OCI-LY3 (cell line): ENCODE data around the gene AMMECR1L.
A peak's percentile ranks its signal among the peaks of the same experiment; 100 is the strongest.

ENCODE experiments used
- H2AFZ ChIP-seq: fragments of 200-600, 300-600 bp; shearing (Covaris generic); 2 replicates; pipeline ENCODE4 v1.6.0; 2014; ENCODE audit warnings: antibody characterized with exemption, low read depth, low read length
- H3K27ac ChIP-seq: fragments of 200-600, 300-600 bp; sonication (generic); 2 replicates; pipeline ENCODE4 v1.5.1; 2014; ENCODE audit warnings: mild to moderate bottlenecking, low read length, moderate library complexity, mixed read lengths
- H3K27me3 ChIP-seq: fragments of 200-600, 300-600 bp; sonication (generic); 2 replicates; pipeline ENCODE4 v1.6.1; 2014; ENCODE audit warnings: low read depth, low read length, mixed read lengths
- H3K36me3 ChIP-seq: fragments of 200-600, 300-600 bp; sonication (generic); replicated peaks from 2 replicates; pipeline ENCODE3; 2014; ENCODE audit warnings: low read depth, low read length, mixed read lengths
- H3K4me1 ChIP-seq: fragments of 300-600, 200-600 bp; sonication (generic); 2 replicates; pipeline ENCODE4 v1.6.1; 2014; ENCODE audit warnings: low read length, mixed read lengths
- H3K4me2 ChIP-seq: fragments of 200-600, 300-600 bp; sonication (generic); 2 replicates; pipeline ENCODE4 v1.6.1; 2014; ENCODE audit warnings: low read length, mixed read lengths
- H3K4me3 ChIP-seq: fragments of 300-600, 200-600 bp; sonication (generic); 2 replicates; pipeline ENCODE4 v1.5.1; 2014; ENCODE audit warnings: antibody characterized with exemption, mild to moderate bottlenecking, low read length, moderate library complexity
- H3K79me2 ChIP-seq: fragments of 300-600, 200-600 bp; shearing (Covaris generic); 2 replicates; pipeline ENCODE4 v1.6.1; 2014; ENCODE audit warnings: mild to moderate bottlenecking, low read length, mixed read lengths
- H3K9ac ChIP-seq: fragments of 300-600, 200-600 bp; shearing (Covaris generic); 2 replicates; pipeline ENCODE4 v1.6.0; 2014; ENCODE audit warnings: mild to moderate bottlenecking, low read length, moderate library complexity
- H3K9me3 ChIP-seq: fragments of 200-600, 300-600 bp; shearing (Covaris generic); 2 replicates; pipeline ENCODE4 v1.6.1; 2014; ENCODE audit warnings: low read length, mixed read lengths; ENCODE audit not compliant: insufficient read depth
- H4K20me1 ChIP-seq: fragments of 200-600, 300-600 bp; sonication (generic); 2 replicates; pipeline ENCODE4 v1.6.1; 2016; ENCODE audit warnings: low read length, mixed read lengths; ENCODE audit not compliant: insufficient read depth
- CTCF ChIP-seq: fragments of 200-600, 300-600 bp; sonication (generic); IDR thresholded peaks from 2 replicates; pipeline ENCODE4 v1.5.1; 2014; ENCODE audit warnings: antibody characterized with exemption, low read length, low read depth
- EZH2phosphoT487 ChIP-seq: fragments of 200-600 bp; shearing (Covaris generic); IDR thresholded peaks from 2 replicates; pipeline ENCODE4 v1.6.1; 2018; ENCODE audit warnings: antibody characterized with exemption, mixed run types, low read depth

AMMECR1L gene

DNA sequence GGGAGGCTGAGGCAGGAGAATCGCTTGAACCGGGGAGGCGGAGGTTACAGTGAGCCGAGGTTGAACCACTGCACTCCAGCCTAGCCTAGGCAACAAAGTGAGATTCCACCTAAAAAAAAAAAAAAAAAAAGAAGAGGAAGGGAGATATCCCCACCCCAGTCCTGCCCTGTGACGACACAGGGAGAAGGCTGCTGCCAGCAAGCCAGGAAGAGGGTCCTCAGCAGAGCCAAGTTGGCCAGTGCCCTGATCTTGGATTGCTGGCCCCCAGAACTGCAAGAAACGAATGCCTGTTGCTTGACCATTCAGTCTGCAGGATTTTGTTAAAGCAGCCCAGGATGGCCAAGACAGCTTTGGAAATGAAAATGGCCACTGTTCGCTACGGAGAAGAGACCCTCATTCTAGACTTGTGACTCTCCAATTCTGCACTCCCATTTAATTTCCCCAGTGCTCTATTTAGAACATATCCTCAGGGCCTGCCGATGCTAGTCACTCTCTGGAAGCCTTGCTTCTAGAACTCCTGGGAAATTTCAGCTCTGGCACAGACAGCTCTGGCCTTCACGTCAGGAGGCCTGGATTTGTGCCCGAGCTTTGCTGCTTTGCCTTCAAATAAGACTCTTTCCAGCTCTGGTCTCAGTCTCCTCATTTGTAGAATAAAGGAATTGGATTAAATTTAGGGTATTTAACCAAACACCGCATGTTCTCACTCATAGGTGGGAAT is 15.7 kb upstream of the AMMECR1L start:
- H3K9me3 ChIP-seq, result no peaks in the 10 kb centered on the region
- TF ChIP-seq EZH2phosphoT487 (no peak), CTCF (no peak)
- H3K27me3 ChIP-seq, result no peaks in the 10 kb centered on the region
- no peak overlapping the region for H3K4me2 ChIP-seq
- no peak overlapping the region for H2AFZ ChIP-seq
- H3K27ac ChIP-seq, result no peak overlapping the region
- no peaks in the 10 kb centered on the region for H3K79me2 ChIP-seq
- H3K9ac ChIP-seq, result no peak overlapping the region
- H3K4me1 ChIP-seq, result peaks cover 15% of the 10 kb centered on the region
- H4K20me1 ChIP-seq, result no peaks in the 10 kb centered on the region
- no peak overlapping the region for H3K4me3 ChIP-seq
- no peaks in the 10 kb centered on the region for H3K36me3 ChIP-seq

- no peak overlapping the region for H3K4me2 ChIP-seq
- no peaks in the 10 kb centered on the region for H3K27me3 ChIP-seq
- H2AFZ ChIP-seq, result no peak overlapping the region
- peaks cover 21% of the 10 kb centered on the region for H3K4me1 ChIP-seq
- H3K9ac ChIP-seq, result no peak overlapping the region
- no peak overlapping the region for H3K27ac ChIP-seq
- no peaks in the 10 kb centered on the region for H4K20me1 ChIP-seq
- no peaks in the 10 kb centered on the region for H3K9me3 ChIP-seq
- no peak for TF ChIP-seq CTCF
- H3K4me3 ChIP-seq, result no peak overlapping the region
- H3K79me2 ChIP-seq, result no peaks in the 10 kb centered on the region
- H3K36me3 ChIP-seq, result no peaks in the 10 kb centered on the region
These were observed 11.9 kb upstream of the AMMECR1L start for GRCh38 chr2:127897531-127898211.

DNA sequence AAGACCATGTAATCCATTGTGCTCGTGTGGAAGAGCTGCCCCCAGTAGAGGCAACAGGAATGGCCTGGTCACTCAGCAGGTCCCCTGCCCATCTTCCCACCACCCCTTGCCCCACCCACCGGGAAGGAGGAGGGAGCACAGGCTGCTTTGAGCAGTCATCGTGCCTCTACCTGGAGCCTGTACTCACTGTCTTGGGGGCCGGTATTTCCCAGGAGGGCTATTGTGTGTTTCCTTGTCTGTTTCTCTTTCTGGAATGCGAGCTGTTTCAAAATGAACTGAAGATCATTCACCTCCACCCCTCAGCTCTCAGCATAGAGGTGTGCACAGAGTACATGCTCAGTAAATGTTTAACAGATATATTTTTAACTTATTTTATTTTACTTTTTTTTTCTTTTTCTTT is 7.7 kb upstream of the AMMECR1L start:
- peak overlapping the region; percentile 98 for H2AFZ ChIP-seq
- H3K27me3 ChIP-seq, result no peaks in the 10 kb centered on the region
- H3K27ac ChIP-seq, result peak overlapping the region; percentile 90
- peaks cover 25% of the 10 kb centered on the region for H3K4me1 ChIP-seq
- peak overlapping the region; percentile 68 for H3K4me3 ChIP-seq
- no peaks in the 10 kb centered on the region for H3K79me2 ChIP-seq
- H3K9ac ChIP-seq, result peak overlapping the region; percentile 52
- no peaks in the 10 kb centered on the region for H4K20me1 ChIP-seq
- no peaks in the 10 kb centered on the region for H3K9me3 ChIP-seq
- no peaks in the 10 kb centered on the region for H3K36me3 ChIP-seq
- TF ChIP-seq EZH2phosphoT487 (no peak), CTCF (no peak)
- peak overlapping the region; percentile 91 for H3K4me2 ChIP-seq

GRCh38 chr2:127893033-127893432 is 7.3 kb upstream of the AMMECR1L start:
- Histone ChIP-seq H3K27ac (peak overlapping the region; percentile 90), H3K9ac (peak overlapping the region; percentile 52), H3K4me2 (peak overlapping the region; percentile 91), H3K4me1 (peaks cover 25% of the 10 kb centered on the region), H3K4me3 (peak overlapping the region; percentile 68), H2AFZ (peak overlapping the region; percentile 98), H3K9me3 (no peaks in the 10 kb centered on the region), H3K36me3 (no peaks in the 10 kb centered on the region), H3K27me3 (no peaks in the 10 kb centered on the region), H4K20me1 (no peaks in the 10 kb centered on the region), H3K79me2 (no peaks in the 10 kb centered on the region)
- TF ChIP-seq EZH2phosphoT487, result no peak
- TF ChIP-seq CTCF, result no peak
